Pulmonary artery endothelial cell (primary cell): ENCODE measurements around the gene LOXL4. TPM values are rescaled to one million over a fixed set of nuclear protein-coding genes. Genes with fewer than 3 reads are reported as not detected.

Experiments used
- DNase-seq: peaks from one replicate; pipeline ENCODE4 v3.0.0-alpha.2; 2011; ENCODE audit warnings: low read depth, low spot score
- total RNA-seq: library from RNA; depleted of rRNA; stranded (reverse); fragments of >200 nt; gene quantifications from 2 replicates; pipeline ENCODE4 v1.2.3, GENCODE V29; 2014

Gene LOXL4
- total RNA-seq, 1 donor from 2014 or later = 1.1 TPM

DNA sequence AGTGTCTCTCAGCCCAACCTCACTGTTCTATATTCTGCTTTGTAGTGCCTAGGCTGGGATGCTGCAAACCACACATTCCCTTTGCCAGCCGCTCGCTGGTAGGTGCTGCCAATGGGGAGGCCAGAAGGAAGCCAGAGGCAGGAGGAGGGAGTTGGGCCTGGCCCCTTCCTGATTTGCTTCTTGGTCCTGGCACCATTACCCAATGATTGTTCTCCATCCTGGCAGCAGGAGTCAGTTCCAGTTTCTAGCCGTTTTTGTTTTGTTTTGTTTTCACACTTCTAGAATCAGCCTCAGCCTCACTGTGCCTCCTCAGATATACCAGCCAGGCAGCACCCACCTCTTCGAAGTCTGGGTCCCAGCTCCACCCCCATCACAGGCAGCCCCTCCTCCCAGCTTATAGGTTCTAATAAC, 27.4 kb upstream of the LOXL4 start:
- DNase-seq = no peak

DNA sequence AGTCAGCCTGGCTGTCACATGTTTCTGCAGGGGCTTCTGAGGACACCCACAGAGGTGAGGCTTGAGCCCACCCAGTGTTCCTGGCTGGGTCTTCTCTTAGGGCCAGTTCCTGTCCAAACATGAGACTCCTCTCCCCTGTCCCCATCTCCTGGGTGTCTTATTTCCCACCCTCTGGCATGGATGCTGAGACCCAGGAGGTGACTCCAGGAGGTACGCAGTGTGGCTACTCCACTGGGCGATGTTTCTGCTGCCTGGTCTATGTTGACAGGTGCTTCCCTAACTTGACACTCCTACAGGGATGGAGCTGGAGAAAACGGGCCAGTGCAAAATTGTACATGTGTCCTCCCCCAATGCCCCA, 26.3 kb upstream of the LOXL4 start:
- DNase-seq = no peak

DNA sequence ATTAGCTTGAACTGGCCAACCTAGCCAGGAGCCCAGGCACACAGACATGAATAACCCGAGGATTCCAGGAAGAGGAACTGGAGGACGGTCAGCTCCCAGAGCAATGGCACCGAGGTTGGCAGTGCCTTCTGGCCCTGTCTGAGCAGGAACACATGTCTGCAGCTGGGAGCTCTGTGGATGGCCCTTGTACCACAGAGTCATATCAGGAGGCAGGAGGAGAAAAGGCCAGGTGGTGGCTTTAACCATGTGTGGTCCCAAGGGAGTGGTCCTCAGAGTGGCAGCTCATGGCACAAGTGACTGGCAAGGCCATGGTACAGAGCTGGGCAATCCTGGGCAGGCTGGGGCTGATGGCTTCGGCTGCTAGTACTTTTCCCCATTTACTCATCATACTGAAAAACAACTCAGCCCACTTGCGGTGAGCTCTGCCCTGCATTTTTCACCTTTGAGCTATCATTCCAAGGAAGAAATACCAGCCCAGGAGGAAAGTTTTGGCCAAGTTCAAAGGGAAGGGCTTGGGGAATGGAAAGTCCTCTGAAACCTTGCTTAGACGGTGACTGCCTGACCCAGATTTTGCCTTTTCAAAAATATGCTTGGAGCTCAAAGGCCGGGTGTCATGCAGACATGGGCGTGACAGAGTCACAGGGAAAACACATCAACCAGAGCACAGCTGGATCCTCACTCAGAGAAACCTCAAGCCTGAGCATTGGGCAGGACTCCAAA, 25.7 kb upstream of the LOXL4 start:
- no peak for DNase-seq

DNA sequence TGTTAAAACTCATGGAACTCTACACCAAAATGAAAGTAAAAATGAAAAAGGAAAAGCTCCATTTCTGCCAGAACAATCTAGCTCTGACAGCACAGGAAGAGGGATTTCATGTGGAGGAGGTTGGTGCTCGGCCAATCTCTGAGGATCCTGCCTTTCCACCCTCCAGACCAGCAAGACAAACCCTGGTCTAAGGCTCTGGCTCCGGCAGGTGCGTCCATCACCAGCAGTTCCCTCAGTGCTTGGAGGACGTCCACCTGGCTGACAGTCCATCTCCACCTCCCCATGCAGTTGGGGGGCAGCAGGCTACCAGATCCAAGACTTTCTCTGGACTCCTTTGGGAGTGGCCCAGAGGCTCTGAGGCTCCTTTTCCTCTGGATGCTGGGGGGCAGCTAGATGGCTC, 25.0 kb upstream of the LOXL4 start:
- no peak for DNase-seq

DNA sequence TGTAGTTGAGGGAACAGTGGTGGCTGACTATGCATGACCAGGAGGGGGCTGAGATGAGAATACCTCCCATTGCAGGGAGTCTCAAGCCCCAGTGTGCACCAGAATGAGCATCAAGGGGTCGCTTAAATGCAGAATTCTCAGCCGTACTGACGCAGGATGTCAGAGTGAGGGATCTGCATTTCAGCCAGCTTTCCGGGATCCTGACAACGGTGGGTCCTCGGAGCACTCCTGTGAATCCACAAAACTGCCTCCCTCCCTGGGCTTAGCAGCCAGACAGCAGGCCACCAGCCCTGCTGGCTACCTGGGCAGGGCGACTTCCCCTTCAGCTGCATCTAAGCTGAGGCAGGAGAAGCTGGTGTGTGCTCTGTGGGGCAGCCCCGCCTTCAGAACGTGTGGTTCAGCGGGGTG, 21.8 kb upstream of the LOXL4 start:
- DNase-seq = no peak

DNA sequence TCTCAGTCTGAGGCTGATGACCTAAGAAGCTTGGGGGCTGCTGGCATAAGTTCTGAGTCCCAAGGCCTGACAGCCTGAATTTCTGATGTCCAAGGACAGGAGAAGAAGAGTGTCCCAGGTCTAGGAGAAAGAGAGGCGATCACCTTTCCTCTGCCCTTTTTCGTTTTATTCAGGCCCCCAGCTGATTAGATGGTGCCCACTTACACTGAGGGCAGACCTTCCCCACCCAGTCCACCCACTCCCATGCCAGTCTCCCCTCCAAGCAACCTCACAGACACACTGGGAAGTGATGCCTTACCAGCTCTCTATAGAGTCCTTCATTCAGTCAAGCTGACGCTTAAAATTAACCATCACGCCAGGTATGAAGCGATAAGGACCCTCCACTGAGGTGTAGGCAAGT, 19.3 kb upstream of the LOXL4 start:
- no peak for DNase-seq

DNA sequence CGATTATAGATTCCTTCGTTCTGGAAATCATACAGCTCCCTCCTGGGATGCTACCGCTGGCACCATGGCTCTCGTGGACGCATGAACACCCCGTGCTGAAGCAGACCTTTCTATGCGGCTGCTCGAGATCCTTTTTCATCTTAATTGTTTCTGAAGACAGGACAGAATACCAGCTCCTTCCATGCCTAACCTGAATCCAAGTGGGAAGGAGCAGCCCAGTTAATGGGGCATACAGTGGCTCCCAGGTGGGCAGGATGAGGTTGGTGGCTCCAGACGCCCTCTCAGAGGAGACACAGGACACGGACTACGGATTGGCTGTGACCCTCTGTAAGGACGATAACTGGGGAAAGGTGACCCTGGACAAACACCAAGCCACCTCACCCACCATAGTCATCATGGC, 18.4 kb upstream of the LOXL4 start:
- DNase-seq = no peak

DNA sequence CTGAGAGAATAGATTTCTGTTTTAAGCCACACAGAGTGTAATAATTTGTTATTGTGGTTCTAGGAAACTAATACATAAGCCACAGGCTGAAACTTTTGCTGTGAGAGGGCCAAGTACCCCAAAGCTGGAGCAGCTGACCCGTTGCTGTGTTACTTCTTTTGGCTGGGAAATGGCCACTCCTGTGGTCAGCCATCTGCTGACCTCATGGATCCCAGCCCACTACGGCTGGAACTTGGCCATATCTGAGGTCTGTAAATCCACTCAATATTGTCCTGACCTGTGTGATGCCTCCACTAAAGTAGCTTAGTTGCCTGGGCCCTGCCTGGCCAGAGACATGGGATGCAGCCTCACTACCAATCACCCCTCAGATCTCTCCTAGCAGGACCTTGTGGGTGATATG, 17.4 kb upstream of the LOXL4 start:
- DNase-seq = no peak

DNA sequence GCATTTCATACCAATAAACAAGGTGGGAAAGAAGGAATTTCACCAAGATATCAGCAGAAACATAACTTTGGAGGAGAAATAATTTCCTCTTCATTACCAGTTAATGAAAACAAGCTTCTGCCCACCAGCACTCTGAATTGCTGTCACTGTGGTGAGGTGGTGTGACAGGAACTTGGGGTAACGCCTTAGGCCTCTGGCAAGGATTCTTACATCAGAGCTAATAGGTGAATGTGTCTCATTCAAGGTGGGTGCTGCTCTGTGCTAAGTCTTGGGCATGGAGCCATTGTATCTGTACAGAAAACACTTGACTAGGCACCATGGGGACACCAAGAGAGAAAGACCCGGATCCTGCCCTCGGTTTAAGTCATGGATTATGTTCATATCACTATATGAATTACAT, 8.3 kb upstream of the LOXL4 start:
- DNase-seq = no peak

DNA sequence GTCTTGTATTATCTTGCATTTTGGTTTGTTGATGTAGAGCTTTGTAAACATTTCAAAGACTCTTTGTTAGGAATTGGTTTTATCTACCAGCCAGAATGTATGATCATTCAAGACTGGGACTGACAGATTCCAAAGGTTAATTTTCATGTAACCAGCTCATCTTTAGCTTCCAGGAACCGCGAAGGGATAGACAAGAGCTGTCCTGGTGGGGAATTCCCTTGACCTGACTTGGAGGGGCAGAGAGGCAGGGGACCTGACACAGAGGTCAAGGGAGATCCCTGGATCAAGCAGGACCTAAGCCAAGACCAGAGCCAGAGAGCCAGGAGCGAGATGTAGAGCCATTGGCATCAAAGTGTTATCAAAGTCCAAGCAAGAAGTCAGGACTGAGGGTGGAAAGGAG, 6.6 kb upstream of the LOXL4 start:
- DNase-seq = no peak

DNA sequence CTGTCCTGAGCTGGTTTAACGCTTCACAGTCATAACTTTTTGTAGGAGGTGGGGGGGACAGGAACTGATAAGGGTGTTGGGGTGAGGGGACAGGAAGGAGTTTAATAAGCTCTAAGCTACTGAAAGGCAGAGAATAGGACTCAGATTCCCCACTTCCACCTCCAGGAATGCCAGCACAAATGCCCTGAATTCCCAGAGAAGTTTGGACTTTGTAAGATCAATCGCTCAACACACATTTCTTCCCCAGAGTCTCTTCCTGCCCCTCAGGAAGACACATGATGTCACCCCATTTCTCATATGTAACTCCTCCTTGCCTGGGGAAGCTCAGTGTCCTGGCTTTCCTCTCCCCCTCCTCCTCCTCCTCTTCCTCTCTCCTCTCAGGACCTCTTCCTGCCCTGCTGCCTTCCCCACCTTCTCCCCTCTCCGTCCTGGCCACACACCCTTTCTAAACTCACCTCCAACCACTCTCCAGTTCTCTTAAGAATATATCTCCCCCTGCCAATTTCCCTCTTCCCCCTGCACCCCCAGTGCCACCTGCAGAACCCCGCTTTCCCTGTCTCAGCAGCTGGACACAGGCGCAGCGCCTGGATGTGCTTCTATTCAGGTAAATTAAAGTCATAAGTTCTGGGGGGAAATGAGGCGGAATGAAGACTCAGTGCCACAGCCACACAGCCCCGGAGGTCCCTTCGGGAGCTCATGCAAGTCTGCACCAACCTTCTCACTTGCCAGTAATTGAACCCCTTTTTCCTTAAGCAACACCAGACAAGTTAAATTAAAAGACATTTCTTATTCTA, 5.3 kb upstream of the LOXL4 start:
- DNase-seq = no peak

DNA sequence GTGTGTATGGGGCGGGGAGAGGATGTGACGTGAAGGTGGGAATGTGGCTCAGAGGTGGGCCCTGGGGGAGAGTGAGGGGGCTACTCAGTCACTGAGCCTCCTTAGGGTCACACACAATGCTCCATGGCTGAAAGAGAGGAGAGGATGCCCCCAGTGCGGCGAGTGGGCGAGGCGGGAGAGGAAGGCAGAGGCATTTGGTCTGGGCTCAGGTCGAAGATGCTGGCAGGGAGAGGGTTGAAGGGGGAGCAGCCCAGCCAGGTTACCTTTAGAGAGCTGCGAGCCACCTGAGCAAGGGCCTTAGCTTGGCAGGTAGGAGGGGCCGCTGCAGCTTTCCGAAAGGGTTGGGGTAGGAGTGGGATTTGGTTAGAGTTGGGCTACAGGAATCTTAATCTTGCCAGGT, 4.7 kb upstream of the LOXL4 start:
- DNase-seq = no peak

DNA sequence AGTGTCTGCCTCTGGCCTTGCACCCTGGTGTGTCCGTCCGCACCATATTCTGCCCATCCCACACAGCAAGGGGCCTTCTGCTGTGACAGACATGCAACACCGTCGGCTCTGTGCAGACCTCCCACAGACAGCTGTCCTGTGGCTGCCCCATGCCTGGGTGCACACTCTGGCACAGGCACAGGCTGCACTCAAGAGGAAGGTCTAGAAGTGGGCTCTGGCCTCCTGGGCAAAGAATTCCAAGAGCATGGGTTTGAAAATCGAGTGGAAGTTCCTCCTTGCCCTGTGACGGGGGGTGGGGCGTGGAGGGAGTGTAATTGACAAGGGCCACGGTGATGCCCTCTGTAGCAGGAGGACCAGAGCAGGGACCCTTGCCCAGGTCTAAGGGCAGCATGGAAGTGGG, 4.3 kb upstream of the LOXL4 start:
- DNase-seq = no peak

DNA sequence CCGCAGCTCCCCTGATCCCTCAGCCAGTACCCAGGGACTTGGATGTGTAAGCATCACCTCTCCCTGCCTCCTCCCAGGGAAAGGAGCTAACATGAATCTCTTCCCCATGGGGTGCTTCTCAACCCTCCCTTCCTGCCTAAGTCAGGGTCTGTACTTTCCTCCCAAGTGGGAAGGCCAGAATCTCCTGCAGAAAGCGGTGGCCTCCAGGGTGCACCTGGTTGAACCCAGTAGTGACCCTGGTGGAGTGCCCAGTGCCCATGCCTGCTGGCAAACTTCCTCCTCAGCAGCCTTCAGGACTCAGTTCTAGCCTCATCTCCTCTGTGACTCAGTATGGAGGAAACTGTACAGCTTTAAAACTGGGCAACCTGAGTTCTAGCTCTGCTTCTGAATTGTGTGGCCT, 2.8 kb upstream of the LOXL4 start:
- no peak for DNase-seq

DNA sequence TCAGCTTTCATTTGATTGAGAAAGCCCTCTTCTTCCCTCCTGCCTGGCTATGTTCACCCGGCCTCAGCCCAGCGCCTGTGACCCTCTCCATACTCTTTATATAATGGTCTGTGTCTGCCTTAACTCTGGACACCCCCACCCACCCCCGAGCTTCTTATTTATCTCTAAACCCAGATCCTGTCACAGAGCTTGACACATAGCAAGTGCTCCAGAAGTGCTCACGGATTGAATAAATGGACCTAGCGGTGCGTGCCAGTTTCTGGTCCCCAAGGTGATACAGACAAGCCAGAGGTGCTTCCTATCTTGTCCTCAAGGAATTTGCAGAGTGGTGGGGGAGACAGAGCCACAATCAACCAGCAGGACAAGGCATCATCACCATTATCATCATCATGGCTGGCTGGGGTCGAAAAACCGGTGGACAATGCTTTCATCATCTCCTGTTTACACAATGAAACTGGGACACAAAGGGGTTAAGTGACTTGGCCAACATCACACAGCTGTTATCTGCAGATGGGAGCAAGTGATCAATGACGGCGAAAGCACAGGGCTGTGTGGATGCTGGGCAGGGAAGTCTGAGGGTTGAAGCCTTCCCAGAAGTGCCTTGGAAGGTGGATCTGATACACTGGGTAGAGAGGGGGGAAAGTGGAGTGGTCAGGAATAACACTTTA, 2.2 kb upstream of the LOXL4 start:
- no peak for DNase-seq

DNA sequence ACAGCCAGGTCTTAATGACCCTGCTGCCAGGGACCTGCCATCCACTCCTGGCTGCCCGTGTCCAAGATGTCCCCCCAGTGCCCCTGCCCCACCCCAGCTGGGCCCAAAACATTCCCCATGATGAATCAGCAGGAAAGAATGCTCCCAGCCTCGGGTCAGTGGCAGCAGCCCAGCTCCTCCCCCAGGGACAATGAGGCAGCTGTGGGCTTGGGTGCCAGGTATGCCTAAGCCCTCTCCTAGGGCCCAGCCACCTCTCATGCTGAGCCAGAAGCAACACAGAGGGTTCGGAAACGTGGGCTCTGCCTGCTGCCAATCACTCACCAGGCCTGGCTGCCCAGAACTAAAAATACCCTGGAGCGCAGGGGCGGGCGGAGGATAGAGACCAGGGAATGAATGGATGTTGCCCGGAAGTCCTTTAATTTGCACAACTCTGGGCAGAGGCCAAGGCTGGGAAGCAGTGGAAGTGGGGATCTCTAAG, 1.5 kb upstream of the LOXL4 start:
- no peak for DNase-seq

DNA sequence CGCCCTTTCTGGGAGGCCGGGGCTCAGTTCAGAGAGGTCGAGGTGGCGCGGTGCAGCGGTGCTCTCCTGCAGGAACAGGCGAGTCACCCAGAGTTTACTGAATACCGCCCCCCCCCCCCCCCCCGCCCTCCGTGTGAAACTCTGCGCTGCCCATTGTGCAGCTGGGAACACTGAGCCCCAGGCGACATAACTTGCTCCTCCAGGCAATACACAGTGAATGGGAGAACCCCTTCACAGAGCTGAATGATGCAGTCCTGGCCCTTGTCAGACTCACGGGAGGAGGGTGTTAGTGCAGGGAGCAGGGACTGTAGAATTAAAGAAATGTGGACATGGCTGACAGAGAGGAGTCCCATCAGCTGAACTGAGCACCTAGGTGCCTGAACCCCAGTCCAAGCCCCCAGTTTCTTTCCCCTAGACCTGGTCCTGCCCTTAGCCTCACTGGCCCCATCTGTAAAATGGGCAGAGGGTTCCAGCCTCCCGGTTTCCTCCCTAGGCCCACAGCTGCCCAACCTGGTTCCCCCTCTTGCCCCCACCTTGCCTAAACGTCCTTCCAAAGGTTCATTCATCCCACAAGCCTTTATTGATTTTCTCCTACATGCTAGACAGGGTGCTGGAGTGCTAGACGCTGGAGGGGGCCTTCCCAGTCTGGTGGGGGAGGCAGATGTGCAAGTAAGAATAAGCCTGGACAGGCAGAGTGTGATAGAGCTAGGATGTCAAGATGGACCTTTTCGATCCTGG, 869 bp upstream of the LOXL4 start:
- DNase-seq = no peak

DNA sequence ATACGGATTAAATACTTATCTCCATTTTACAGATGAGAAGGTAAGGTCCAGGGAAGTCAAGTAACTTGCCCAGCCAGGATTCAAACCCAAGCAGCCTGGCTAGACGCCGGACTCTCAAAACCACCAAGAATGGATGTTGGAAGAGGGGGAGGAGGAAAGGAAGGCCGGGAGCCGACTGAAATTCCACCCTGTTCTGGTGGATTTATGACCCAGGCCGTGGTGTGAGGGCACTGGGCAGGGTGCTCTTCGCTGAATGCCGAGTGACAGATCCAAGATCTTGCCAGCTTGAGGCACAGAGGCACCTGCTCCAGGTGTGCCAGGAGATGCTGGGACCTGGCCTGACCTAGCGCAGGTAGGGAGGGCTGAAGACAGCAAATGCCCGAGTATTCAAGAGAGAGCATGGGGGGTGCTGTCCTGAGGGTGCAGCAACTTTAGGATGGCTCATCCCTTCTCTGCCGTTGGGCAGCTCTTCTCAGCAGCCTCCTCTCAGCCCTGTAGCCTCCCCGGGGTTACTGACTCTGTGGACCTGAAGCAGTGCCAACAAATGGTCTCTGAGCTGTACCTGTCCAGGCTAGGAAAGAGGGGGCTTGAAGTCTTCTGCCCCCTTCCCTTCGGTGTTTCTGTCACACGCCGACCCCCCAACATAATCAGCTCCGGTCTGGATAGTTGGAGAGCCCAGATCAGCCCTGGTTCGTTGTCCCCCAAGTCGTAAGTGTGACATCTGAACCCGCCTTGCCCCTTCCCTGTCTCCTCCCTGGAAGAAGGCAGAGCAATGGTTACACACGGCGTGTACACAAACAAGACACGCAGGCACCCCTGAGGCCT, 713 bp downstream of the LOXL4 start:
- no peak for DNase-seq

DNA sequence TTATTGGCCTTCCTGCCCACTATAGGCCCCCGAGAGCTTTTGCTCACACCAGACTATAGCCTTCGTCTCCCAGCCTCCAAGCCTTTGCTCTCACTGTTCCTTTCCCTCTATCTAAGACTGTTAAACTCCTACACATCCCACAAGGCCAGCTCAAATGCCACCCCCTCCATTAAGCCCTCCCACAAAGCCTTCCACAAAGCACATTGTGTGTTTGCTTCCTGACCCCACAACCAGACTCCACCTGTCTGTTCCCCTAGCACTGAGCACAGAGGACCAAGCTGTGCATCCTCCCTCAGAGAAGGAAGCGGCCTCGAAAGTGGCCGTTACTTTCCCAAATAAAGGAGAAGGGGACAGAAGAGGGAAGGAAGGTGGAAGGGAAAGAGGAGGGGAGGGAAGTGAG, 1.3 kb downstream of the LOXL4 start:
- DNase-seq = no peak

DNA sequence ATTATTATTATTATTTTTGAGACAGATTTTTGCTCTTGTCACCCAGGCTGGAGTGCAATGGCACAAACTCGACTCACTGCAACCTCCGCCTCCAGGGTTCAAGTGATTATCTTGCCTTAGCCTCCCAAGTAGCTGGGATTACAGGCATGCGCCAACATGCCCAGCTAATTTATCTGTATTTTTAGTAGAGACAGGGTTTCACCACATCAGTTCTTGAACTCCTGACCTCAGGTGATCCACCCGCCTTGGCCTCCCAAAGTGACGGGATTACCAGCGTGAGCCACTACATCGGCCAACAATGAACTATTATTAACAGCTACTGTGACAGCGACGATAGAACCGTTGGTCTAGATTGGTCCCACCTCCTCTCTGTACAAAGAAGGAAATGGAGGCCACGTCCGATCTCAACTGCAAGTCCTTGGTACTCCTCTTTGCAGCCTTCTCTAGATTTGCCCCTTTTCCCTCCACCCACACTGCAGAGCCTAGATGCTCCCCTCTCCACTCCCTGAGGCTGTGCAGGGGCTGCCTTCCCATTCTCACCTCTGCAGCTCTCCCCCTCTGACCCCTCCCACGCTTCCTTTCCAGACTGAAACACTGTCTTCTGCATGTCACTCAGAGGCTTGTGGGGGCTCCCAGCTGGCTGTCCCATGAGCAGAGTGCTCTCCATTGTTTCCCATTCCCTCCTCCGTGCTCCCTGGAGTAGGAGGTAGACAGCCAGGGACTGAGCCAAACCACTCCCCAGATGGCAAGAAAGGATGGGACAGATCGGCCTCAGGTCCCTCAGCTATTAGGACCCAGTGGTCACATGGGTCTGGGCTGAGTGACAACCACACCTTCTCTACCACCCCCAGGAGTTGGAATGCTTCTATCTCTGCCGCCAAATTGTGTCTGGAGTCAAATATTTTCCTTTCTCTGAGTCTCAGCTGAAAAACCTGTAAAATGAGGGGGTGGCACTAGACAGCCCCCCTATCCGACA, 2.3 kb downstream of the LOXL4 start:
- no peak for DNase-seq
